Type B pancreatic cell (in vitro differentiated cells): ENCODE results near the gene SLC7A1. TPM values are rescaled to one million over a fixed set of nuclear protein-coding genes. Genes with fewer than 3 reads are reported as not detected.

Source experiments
- DNase-seq: peaks from one replicate; pipeline ENCODE4 v3.0.0; 2021; ENCODE audit warnings: mixed read lengths; ENCODE audit not compliant: unreplicated experiment; ENCODE audit errors: extremely low spot score
- H3K27ac Mint-ChIP-seq: 2 replicates; pipeline ENCODE4 v1.8.0; 2021; ENCODE audit warnings: mild to moderate bottlenecking, mixed read lengths
- H3K27me3 Mint-ChIP-seq: 2 replicates; pipeline ENCODE4 v1.8.0; 2021; ENCODE audit warnings: mixed read lengths
- H3K36me3 Mint-ChIP-seq: 2 replicates; pipeline ENCODE4 v1.8.0; 2021; ENCODE audit warnings: mixed read lengths
- H3K4me1 Mint-ChIP-seq: one replicate; pipeline ENCODE4 v1.8.0; 2021; ENCODE audit warnings: mixed read lengths; ENCODE audit not compliant: unreplicated experiment
- H3K4me3 Mint-ChIP-seq: 2 replicates; pipeline ENCODE4 v1.8.0; 2021; ENCODE audit warnings: mild to moderate bottlenecking, mixed read lengths
- H3K9me3 Mint-ChIP-seq: 2 replicates; pipeline ENCODE4 v1.8.0; 2021; ENCODE audit warnings: mixed read lengths
- total RNA-seq: library from RNA; stranded (reverse); gene quantifications from 2 replicates; pipeline ENCODE4 v1.2.1, GENCODE V29; 2021; ENCODE audit warnings: low replicate concordance
- TF ChIP-seq, protein P1 (sequence below): fragments of 200-600 bp; sonication (generic); conservative IDR thresholded peaks from 2 replicates; pipeline ENCODE4 v1.5.0; 2021; ENCODE audit warnings: antibody characterized with exemption, mild to moderate bottlenecking

Gene SLC7A1
- total RNA-seq, 1 donor from 2014 or later: 42.1 TPM

DNA sequence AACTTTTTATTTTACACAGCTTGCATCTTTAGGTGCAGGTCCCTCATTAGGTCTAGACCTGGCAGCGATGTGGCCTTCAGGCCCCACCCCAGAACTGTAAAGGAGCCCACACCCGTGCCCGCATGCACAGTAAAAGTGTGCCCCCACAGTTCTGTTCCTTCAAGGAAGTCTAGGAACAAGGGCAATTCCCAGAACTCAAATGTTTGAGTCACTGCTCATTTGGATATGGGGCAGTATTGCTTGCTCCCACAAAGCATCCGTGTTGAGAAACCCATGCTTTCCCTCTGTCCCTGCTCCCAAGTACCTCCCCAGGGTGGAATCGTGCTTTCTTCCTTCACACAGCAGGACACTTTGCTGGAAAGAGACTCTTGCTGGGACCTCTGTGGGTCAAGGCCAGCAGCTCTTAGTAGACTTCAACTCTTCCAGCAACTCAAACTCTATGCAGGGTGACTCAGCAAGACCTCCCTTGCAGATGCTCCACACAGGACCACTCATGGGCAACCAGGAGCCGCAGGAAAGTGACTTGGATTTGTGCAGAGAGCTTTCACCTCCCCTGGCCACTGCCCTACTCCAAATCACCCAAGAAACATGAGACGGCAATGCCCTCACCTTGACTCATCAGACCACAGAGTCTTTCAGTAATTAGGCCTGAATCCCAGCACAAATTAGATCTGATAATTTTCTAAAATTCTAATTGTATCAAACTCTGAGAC is 12.3 kb downstream of the SLC7A1 start:
- H3K27me3 Mint-ChIP-seq: no peaks in the 10 kb centered on the region
- peaks cover 5% of the 10 kb centered on the region for H3K9me3 Mint-ChIP-seq
- no peak for DNase-seq
- TF ChIP-seq, protein P1, sequence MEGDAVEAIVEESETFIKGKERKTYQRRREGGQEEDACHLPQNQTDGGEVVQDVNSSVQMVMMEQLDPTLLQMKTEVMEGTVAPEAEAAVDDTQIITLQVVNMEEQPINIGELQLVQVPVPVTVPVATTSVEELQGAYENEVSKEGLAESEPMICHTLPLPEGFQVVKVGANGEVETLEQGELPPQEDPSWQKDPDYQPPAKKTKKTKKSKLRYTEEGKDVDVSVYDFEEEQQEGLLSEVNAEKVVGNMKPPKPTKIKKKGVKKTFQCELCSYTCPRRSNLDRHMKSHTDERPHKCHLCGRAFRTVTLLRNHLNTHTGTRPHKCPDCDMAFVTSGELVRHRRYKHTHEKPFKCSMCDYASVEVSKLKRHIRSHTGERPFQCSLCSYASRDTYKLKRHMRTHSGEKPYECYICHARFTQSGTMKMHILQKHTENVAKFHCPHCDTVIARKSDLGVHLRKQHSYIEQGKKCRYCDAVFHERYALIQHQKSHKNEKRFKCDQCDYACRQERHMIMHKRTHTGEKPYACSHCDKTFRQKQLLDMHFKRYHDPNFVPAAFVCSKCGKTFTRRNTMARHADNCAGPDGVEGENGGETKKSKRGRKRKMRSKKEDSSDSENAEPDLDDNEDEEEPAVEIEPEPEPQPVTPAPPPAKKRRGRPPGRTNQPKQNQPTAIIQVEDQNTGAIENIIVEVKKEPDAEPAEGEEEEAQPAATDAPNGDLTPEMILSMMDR: no peak
- H3K4me1 Mint-ChIP-seq: peaks cover 22% of the 10 kb centered on the region
- no peak overlapping the region for H3K4me3 Mint-ChIP-seq
- H3K27ac Mint-ChIP-seq: no peak overlapping the region
- H3K36me3 Mint-ChIP-seq: peaks cover 17% of the 10 kb centered on the region

DNA sequence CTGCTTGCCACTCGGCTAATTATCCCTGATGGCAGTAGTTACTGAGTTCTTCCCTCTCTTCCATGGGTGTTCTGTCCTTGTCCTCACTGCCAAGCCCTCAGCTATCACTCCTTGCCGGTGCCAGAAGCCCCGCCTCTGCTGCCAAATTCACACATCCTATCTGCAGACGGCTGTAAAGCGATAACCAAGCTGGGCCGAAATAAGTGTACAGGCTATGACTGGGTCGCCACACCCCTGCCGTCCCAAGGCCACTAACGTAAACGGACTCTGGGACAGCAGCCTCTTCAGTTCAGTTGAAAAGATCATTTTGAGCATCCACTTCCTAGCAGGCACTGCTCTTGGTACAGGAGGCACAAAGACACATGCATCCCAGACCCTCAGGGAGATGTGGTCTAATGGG is 13.3 kb downstream of the SLC7A1 start:
- H3K36me3 Mint-ChIP-seq: peaks cover 17% of the 10 kb centered on the region
- TF ChIP-seq, protein P1: no peak
- peaks cover 20% of the 10 kb centered on the region for H3K4me1 Mint-ChIP-seq
- no peak overlapping the region for H3K4me3 Mint-ChIP-seq
- no peak for DNase-seq
- H3K9me3 Mint-ChIP-seq: peaks cover 5% of the 10 kb centered on the region
- no peak overlapping the region for H3K27ac Mint-ChIP-seq
- H3K27me3 Mint-ChIP-seq: no peaks in the 10 kb centered on the region

DNA sequence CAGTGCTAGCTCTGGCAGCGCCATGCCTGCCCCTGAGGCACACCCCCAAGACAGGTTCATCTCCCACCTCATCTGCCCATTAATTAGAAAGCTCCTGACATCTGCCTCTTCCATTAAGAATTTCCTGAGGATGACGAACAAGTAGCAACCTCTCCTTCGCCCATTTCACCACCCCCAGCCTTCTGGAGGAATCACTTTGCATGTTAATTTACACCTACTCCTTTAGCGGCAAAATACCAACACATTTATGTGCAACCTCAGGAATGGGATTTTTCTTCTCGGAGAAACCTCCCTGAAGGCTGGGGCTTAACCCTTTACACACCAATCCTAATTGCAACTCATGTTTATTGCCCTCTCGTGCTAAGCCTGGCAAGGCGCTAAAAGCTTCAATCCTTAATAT is 13.8 kb downstream of the SLC7A1 start:
- Mint-ChIP-seq H3K36me3 (peaks cover 17% of the 10 kb centered on the region), H3K27me3 (no peaks in the 10 kb centered on the region), H3K27ac (no peak overlapping the region), H3K4me1 (peaks cover 20% of the 10 kb centered on the region), H3K4me3 (no peak overlapping the region), H3K9me3 (peaks cover 5% of the 10 kb centered on the region)
- DNase-seq: no peak
- TF ChIP-seq, protein P1: no peak

DNA sequence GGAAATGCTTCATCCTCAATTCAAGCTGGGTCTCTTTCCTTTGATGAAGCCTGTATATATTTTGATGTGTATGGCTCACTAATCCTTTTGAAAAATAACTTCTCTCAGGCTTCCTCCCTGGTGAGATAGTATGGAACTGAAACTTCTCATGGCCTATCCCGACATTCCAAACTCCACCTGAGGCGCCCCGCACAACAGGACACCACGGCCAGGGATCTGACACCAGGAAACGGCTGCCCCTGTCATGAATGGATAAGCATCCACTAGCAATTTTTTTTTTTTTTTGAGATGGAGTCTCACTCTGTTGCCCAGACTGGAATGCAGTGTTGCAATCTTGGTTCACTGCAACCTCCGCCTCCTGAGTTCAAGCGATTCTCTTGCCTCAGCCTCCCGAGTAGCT is 16.4 kb downstream of the SLC7A1 start:
- no peak for DNase-seq
- H3K9me3 Mint-ChIP-seq: peaks cover 5% of the 10 kb centered on the region
- H3K4me3 Mint-ChIP-seq: no peak overlapping the region
- peaks cover 12% of the 10 kb centered on the region for H3K36me3 Mint-ChIP-seq
- peak overlapping the region; percentile 24 for H3K27ac Mint-ChIP-seq
- peaks cover 23% of the 10 kb centered on the region for H3K4me1 Mint-ChIP-seq
- TF ChIP-seq, protein P1: no peak
- no peaks in the 10 kb centered on the region for H3K27me3 Mint-ChIP-seq

DNA sequence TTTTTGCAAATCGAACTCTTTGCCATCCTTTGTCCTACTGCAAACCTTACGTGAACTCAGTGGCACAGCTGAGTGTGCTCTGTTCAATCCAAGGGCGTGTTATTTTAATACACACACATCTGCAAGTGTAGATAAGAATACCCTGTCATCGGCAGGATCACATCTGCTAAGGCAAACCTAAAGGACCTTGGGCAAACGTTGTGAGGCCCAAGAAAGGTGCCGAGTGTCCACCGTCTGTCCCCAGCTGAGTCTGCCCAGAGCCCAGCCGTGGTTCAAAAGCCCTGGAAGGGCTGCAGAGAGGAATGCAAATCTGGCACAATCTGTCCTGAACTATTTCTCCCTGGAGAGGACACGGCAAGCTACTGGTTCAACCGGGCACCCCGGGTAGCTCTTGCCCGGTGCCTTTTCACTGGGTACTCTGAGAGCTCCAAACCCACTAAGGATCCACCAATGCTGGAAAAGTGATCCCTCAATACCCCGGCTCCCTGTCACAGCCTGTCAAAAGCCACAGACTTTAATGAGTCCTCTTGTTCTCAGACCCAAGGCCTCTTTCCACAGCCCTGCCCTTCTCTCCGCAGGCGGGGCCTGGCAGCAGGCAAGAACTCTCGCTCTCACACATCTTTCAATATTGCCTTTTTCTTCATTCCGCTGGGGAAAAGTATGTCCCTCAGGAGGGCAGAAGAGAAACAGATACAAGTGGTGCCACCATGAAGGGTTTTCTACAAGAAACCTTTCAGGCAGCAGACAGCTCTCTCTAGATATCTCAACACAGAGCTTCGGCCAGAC is 17.0 kb downstream of the SLC7A1 start:
- H3K4me1 Mint-ChIP-seq: peaks cover 27% of the 10 kb centered on the region
- peak overlapping the region; percentile 24 for H3K27ac Mint-ChIP-seq
- H3K27me3 Mint-ChIP-seq: no peaks in the 10 kb centered on the region

More for the DNA sequence above, 17.0 kb downstream of the SLC7A1 start:
- Mint-ChIP-seq H3K9me3 (peaks cover 5% of the 10 kb centered on the region), H3K36me3 (peaks cover 12% of the 10 kb centered on the region), H3K4me3 (no peak overlapping the region)
- TF ChIP-seq, protein P1: no peak
- DNase-seq: no peak
